Measurements from ENCODE around the gene TP53I11.
A peak's percentile ranks its signal among the peaks of the same experiment; 100 is the strongest.

The TP53I11 gene

GRCh38 chr11:44934110-44934509 is 16.6 kb downstream of the TP53I11 start:
- H3K36me3 ChIP-seq = peaks cover 48% of the 10 kb centered on the region
- no peak overlapping the region for H3K27ac ChIP-seq
- no peak overlapping the region for H3K4me3 ChIP-seq (ENCODE audit: low read depth, low read length)
- H3K9me3 ChIP-seq (ENCODE audit: severe bottlenecking) = no peaks in the 10 kb centered on the region
- no peaks in the 10 kb centered on the region for H3K27me3 ChIP-seq (ENCODE audit: insufficient read depth, low read depth, severe bottlenecking)
- no peak for TF ChIP-seq CTCF (IDR thresholded peaks at IDR 0.05; ENCODE audit: low read depth, low read length)
- no peak for DNase-seq

- no peaks in the 10 kb centered on the region for H3K9me3 ChIP-seq (ENCODE audit: severe bottlenecking)
- H3K27ac ChIP-seq = peak overlapping the region; percentile 56
Measured at GRCh38 chr11:44931466-44931865, 19.2 kb downstream of the TP53I11 start.

GRCh38 chr11:44930588-44931302 is 19.9 kb downstream of the TP53I11 start:
- no peaks in the 10 kb centered on the region for H3K27me3 ChIP-seq (ENCODE audit: insufficient read depth, low read depth, severe bottlenecking)
- no peak for TF ChIP-seq CTCF (IDR thresholded peaks at IDR 0.05; ENCODE audit: low read depth, low read length)
- peaks cover 24% of the 10 kb centered on the region for H3K36me3 ChIP-seq
- no peaks in the 10 kb centered on the region for H3K9me3 ChIP-seq (ENCODE audit: severe bottlenecking)
- no peak overlapping the region for H3K4me3 ChIP-seq (ENCODE audit: low read depth, low read length)
- H3K27ac ChIP-seq = peak overlapping the region; percentile 56
- DNase-seq = peak; percentile 48

More at GRCh38 chr11:44931466-44931865, 19.2 kb downstream of the TP53I11 start:
- Histone ChIP-seq H3K36me3 (peaks cover 31% of the 10 kb centered on the region), H3K4me3 (ENCODE audit: low read depth, low read length) (no peak overlapping the region), H3K27me3 (ENCODE audit: insufficient read depth, low read depth, severe bottlenecking) (no peaks in the 10 kb centered on the region)
- no peak for TF ChIP-seq CTCF (IDR thresholded peaks at IDR 0.05; ENCODE audit: low read depth, low read length)
- DNase-seq = no peak

- no peaks in the 10 kb centered on the region for H3K27me3 ChIP-seq (ENCODE audit: insufficient read depth, low read depth, severe bottlenecking)
- no peak for DNase-seq
- no peaks in the 10 kb centered on the region for H3K9me3 ChIP-seq (ENCODE audit: severe bottlenecking)
Measured at GRCh38 chr11:44928816-44929215, 21.9 kb downstream of the TP53I11 start.

GRCh38 chr11:44928144-44928543 is 22.5 kb downstream of the TP53I11 start:
- DNase-seq = no peak

More at GRCh38 chr11:44928816-44929215, 21.9 kb downstream of the TP53I11 start:
- no peak overlapping the region for H3K4me3 ChIP-seq (ENCODE audit: low read depth, low read length)
- no peak for TF ChIP-seq CTCF (IDR thresholded peaks at IDR 0.05; ENCODE audit: low read depth, low read length)
- H3K36me3 ChIP-seq = peaks cover 8% of the 10 kb centered on the region
- no peak overlapping the region for H3K27ac ChIP-seq

More at GRCh38 chr11:44928144-44928543, 22.5 kb downstream of the TP53I11 start:
- Histone ChIP-seq H3K27ac (no peak overlapping the region), H3K9me3 (ENCODE audit: severe bottlenecking) (no peaks in the 10 kb centered on the region), H3K36me3 (peaks cover 2% of the 10 kb centered on the region), H3K27me3 (ENCODE audit: insufficient read depth, low read depth, severe bottlenecking) (no peaks in the 10 kb centered on the region), H3K4me3 (ENCODE audit: low read depth, low read length) (no peak overlapping the region)
- TF ChIP-seq CTCF (IDR thresholded peaks at IDR 0.05; ENCODE audit: low read depth, low read length) = no peak

All from WERI-Rb-1 (cell line).